Amniotic epithelial cell (primary cell): Measurements from ENCODE around the gene HINT3.
A peak's percentile ranks its signal among the peaks of the same experiment; 100 is the strongest.
"Not testable (repeated sequence)": the region's sequence is repeated elsewhere in the genome, so short reads cannot be mapped to it uniquely, and the experiment has no call there.

Source experiments
- DNase-seq: peaks from one replicate; pipeline ENCODE4 v3.0.0-alpha.2; 2010; ENCODE audit warnings: low read depth

HINT3 gene

DNA sequence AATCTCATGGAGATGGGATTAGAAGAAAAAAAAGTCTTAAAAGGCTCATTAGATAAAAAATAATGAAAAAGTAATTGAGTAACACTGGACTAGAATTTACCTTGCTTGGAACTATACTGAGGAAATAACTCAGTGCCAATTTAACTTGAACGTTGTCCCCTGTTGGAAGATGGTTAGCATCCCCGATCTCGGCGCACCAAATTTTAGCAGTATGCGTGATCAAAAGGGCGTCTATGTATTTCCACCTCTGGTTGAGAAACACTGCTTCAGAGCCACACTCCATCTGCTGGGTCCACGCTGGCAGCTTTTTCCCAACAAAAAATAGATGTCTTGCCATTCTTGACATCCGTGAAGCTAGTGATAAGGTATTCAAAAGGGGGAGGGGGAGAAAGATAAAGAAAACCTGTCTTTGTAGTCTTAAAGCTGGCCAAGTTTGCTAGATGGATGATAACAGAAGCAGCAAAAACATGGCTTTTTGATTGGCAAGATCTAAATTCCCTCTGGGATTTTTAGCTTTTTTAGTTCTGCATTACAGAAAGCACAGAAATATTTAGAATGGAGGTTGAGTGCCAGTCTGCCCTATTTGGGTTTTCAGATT, 6.4 kb downstream of the HINT3 start:
- DNase-seq = no peak

DNA sequence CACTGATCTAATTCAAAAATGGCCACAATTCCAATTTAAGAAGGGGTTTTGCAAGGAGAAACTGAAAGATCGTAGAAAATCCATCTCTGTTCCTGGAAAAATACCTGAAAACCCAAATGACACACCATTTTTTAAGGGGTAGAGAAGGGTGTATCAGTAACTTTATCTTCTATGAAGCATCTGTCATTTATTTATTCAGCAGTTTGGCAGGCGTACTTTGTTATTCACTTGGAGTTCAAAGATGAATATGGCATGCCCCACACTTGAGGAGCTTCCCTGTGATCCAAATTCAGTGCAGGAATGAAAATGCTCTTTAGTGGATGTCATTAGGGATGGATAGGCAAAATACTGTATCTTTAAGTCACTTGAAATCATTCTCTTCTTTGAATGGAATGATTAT, 7.2 kb downstream of the HINT3 start:
- DNase-seq = no peak

DNA sequence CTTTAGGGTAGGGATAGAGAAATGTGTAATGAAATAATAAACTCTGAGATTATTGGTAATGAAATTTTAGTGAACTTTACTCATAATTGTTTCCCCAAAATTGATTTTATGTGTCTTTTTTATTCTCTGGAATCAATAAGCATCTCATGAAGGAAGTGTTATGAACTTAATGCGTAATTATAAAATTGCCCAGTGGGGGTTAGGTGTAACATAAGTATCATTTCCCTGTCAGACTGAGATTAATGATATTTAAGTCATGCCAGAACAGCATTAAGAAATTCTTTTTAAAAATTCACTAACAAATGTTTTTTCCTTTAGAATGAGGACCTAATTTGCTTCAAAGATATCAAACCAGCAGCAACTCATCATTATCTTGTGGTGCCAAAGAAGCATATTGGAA, 10.0 kb downstream of the HINT3 start:
- DNase-seq = no peak

DNA sequence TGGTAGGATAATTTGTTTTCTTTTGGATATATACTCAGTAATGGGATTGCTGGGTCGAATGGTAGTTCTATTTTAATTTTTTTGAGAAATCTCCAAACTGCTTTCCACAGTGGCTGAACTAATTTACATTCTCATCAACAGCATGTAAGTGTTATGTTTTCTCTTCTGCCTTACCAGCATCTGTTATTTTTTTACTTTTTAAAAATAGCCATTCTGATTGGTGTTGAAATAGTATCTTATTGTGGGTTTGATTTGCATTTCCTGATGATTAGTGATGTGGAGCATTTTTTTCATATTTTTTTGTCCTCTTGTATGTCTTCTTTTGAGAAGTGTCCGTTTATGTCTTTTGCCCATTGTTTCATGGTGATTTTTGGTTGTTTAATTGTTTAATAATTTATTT, 11.9 kb downstream of the HINT3 start:
- DNase-seq = no peak

DNA sequence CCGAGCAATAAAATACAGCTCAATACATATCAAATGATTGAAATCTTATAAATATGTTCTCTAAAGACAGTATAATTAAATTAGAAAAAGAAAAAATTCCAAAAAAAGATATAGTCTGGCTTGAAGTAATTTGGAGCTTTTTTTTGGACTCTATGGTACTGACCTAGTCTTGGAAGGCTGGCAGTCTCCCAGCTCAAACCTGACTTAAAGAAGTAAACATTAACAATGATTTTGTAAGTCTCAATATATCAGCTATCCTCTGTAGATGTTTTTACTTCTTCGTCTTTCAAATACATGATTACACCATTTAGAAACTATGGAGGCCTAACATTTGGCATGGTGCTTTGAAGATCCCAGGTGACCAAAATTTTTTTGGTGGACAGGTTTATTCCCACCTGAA, 14.2 kb downstream of the HINT3 start:
- no peak for DNase-seq

DNA sequence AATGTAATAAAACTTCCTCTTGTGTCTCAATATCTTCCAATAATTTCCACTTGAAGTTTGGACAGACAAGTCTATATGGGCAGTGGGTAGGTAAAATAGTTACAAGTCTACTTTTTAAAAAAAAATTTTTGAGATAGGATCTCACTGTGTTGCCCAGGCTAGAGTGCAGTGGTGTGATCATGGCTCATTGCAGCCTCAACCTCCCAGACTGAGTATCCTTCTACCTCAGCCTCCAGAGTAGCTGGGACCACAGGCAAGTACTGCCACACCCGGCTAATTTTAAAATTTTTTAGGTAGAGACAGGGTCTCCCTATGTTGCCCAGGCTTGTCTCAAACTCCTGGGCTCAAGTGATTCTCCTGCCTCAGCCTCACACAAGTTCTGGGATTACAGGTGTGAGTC, 15.9 kb downstream of the HINT3 start:
- not testable (repeated sequence) for DNase-seq

DNA sequence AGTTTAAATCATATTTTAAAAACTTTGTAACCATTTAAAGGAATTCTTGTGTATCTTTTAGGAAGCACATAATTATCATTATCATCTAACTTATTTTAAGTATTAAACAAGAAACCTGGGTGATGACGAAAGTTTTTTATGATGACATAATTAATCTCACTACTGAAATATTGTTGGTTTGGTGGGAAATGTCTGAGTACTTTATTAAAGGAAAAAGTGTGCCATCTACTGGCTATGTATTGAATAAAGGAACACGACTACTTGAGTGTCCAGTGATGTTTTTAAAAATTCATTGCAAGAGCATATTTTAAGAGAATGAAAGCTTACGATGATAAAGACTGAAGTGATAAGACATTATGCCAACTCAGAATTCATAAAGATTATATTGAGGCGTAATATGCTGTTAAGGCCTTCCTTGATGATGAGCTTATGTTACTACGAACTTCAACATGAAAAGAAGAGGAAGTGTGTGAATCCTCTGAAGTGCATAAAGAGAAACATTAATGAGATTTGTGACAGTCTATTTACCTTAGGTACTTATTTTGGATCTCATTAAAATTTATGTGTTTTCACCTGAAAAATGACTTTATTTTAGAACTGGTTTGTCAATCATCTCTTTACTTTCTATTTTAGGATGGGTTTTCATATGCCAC, 17.8 kb downstream of the HINT3 start:
- peak; percentile 73 for DNase-seq

DNA sequence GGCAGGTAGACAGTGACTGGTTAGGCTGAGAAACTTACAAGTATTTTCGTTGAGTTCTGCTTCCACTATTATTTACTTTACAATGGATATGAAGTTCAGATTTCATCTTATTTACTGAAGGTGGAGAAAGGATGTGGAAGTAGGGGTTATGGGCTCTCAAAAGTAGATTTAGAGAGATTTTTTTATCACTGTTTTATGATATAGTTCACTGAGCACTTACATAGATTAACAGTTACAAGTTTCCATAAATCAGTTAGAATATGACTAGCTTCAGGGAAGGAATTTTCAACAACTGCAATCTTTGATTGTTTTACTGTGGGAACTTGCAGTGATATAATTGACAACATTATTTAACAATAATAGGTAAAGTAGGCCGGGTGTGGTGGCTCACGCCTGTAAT, 22.5 kb downstream of the HINT3 start:
- DNase-seq = no peak

DNA sequence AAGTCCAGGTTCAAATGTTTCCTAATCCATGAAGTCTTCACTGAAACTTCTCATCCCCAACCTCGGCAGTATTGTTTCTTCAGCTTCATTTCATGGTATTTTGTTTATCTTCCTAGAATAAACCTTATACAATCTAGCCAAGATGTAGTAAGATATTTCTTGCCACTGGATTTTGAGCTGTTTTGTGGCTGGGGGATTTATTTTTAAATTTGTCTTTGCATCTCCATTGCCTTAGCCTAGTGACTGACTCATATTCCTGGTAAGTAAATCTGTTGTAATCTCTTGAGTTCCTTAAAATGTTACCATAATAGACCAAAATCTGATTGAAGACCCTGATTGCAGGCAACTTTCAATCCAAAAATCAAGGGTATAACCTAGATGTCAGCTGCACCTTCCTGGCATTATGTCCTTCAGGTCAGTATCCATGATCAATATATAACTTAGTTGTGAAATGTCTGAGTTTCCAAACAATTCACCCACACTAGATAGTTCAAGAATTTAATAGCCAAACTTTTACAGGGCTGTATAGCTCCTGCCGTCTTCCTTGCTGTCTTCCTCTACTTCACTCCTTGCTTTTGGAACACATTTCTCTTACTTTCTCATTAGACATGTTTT, 25.1 kb downstream of the HINT3 start:
- no peak for DNase-seq

DNA sequence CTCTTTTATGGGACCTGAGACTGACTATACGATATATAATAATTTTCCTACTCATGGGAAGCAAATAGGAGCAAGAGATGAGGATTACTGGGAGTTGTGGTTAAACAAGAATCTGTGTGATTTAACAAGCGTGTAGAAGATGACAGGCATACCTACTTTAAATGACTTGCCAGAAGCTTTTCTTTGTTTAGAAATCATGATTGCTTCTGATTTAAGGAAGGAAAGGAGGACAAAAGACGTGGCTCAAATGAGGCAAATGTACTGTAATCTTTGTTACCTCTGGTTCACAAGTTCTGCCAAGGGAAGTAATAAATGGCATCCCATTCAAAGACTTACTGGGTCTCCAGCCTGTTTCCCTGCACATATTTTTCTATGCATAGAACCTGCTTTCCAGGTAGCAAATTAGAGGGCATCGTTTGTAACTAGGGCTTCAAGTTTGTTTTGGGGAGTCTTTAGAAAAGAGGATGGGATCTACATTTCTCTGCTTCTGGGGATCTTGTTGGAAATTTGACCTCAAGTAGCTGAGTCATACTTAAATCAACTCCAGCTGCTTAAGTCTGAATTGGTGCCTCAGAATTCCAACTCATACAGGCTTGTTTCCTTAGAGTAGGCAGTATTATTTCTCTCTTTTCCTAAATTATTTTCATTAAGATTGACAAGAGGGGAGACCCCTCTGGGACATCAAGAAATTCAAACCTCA, 26.8 kb downstream of the HINT3 start:
- peak; percentile 51 for DNase-seq

DNA sequence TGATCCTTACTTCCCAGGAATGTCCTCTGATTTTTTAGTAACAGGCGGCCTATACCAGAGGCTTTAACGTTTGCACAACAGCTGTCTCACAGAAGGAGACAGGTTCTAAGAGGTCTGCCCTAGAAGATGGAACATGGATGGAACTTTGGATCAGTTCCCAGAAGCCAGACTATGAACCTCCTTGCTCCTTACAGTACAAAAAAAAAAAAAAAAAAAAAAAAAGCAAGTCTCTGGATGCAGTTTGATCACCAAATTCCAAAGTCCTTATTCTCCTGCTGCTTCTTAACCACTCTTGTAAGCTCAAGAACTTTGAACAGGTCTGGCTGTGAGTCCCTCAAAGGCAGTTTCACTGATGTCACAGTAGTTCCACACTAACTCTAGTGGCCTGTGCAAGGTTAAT, 27.7 kb downstream of the HINT3 start:
- DNase-seq = peak; percentile 41

DNA sequence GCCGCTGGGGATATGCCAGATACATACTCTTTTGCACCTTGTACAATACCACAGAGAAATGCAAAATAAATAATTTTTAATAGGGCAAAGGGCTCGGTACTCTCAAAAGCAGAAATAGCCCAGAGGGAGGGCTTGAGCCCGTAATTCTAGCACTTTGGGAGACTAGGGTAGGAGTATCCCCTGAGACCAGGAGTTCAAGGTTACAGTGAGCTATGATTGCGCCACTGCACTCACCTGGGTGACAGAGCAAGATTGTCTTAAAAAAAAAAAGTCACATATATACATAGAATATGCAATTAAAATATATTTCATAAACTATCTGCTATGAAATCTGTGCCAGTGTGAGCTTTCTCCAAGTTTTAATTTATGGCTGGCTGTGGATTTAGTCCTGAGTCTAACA, 29.0 kb downstream of the HINT3 start:
- no peak for DNase-seq

DNA sequence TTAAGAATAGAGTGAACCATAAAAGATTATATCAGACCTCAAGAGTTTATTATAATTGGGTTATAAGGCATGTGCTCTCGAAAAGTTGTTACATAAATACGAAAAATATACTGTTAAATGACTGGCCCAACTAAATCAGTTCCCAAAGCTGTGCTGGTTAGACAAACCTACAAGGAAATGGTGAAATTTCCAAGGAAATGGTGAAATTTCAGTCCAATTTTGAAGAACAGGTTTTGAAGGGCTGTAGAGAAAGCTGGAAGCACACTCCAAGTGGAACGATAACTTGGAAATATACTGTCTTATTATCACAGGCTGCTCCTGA, 29.4 kb downstream of the HINT3 start:
- DNase-seq = no peak

DNA sequence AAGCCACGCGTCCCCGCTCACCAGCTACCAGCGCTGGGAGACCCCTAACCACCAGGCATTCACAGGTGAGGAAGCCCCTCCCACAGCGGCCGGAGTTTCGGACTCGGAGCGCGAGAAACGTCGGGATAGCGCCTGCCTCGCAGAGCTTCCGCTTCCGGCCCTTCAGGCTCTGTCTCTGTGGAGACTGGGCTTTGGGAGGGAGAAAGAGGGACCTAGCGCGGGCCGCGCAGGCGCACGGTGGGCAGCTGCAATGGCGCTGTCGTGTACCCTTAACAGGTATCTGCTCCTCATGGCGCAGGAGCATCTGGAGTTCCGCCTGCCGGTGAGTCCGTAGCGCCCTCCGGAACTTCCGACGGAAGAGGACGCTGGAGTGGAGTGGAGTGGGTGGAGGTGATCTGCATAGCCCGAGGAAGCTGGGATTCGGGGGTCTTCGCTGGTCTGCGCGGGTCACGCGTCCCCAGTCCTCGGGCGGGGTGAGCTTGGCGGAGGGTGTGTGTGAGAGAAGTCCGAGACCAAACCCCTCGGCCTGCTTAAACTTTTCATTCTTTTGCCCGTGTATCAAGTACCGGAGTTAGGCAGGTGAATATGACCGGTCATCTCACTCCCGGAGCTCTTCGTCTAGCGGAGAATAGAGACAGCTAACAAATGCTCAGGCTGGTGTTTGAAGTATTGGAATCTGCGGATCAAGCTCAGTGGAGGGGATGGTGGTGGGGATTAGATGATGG, 29.9 kb downstream of the HINT3 start, which contains the start of gene TRMT11:
Gene TRMT11 (plus strand): TSS at position 240 of the 725 bp plus-strand sequence. CDS start 11 bp downstream, at position 251.
- DNase-seq = peak; percentile 78

DNA sequence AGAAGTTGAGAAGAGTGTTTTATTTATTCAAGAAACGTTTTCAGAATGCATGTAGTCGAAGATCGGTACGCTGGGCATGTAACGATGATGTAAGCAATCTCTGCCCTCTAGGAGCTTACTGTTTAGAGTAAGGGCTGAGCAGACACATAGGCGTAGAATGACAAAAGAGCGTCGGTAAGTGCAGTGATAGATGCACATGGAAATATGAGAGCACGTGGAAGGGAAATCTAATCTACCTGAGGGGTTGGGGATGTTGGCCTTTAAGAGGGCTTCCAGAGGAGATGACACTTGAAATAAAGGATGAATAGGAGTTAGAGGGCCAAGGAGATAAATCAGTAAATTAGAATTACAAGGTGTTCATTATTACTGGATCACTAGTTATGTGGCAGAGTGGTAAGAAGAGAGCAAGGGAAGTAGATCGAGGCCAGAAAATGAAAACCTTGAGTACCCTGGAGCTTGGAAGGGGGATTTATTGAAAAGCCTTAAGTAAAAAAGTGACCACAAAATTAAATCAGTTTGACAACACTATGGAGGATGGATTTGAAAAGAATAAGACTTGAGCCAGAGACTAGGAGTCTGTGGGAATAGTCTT, 30.6 kb downstream of the HINT3 start:
- peak; percentile 31 for DNase-seq

DNA sequence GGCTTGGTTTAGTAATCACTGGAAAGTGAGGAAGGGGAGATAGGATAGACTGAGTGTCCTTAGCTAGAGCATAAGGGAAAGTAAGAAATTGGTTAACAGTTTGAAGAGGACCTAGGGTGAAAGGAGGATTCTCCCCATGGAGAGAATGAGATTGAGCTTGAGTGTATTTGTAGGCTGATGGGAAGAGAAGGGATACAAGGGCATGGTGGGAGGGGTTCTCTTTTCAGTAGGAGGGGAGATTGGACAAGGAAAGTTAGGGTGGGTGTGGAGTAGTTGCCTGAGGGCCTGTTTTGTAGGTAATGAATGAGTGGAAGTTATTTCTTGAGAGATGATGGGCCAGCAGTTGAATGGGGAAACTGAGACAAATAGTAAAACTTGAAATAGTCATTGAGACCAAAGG, 31.7 kb downstream of the HINT3 start:
- DNase-seq = no peak

DNA sequence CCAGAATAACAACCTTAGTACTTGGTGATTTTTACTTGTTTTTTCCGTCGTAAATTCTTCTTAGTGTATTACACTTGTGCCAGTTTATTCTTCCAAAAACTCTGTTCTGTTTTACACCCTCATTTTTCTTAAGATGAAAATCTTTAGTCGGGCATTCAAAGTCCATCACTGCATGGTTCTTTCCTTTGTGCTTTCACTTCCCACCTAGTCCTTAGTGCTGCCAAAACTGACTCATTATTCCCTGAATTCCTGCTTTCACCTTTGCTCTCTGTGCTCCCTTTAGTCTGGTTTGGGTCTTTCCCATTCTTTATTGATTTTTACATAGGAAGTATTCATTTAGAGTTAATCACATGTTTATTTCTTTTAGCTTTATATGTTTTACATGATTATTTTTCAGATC, 33.1 kb downstream of the HINT3 start:
- DNase-seq = no peak

DNA sequence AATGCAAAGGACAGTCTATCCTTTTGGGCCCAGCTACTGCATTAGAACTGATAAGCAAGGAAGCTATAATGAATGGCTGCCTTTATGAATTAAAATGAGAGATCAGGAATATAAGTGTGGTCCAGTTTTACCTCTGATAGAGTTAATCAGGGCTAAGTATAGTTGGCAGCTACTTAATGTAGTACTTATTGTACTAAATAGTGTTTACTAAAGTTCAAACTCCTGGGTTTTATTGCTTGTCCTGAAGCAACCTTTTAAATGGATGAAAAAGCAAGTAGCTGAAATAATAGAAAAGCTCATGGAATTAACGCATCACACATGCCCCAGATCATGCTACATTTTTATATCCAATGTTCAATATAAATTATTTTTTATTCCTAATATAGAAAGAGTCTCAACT, 35.1 kb downstream of the HINT3 start:
- no peak for DNase-seq

DNA sequence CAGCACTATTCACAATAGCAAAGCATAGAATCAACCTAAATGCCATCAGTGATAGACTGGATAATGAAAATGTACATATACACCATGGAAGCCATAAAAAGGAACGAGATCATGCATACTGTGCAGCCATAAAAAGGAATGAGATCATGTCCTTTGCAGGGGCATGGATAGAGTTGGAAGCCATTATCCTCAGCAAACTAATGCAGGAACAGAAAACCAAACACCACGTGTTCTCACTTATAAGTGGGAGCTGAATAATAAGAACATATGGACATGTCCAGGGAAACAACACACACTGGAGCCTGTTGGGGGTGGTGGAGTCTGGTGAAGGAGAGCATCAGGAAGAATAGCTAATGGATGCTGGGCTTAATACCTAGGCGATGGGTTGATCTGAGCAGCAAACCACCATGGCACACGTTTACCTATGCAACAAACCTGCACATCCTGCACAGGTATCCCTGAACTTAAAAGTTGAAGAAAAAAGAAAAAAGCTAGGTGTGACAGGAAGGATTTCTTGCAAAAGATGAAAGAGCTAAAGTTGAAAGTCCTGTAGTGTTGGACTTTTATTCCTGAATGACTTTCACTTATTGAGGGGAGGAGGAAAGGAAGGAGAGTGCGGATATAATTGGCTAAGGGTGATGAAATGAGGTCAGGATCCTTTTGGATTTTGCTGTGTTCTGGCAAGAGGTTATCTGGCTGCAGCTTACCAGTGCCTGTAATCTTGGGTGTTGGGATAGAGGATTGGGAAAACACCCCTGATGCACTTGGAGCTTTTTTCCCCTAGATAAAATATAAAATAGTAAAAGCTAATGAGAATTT, 38.3 kb downstream of the HINT3 start:
- DNase-seq = no peak

DNA sequence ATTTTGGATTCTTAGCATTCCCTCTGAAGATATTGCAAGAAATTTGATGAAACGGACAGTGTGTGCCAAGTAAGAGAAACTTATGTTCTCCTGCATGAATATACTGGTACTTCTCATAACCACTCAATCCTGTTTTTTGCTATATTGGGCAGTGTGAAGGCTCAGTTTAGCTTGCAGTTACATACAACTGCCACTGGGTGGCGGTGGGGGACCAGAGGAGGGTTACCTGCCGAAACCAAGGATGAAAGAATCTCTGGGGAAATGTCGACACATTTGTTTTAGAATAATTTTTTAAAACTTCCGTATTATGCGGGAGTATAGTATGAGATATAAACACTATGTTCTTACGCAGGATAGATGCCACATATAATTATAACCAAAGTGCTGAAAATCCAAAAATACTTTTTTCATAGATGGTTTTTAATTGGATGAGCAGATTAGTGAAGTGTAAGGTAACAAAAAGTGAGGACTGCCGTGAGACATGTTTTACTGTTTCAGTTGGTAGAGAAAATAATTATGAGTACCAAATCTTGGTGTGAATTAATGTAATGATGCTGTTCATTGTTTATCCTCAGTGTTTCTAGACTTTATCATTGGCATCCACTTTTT, 39.5 kb downstream of the HINT3 start:
- DNase-seq = peak; percentile 47
